Esophagus muscularis mucosa (tissue), 4 donors: ENCODE results near the gene LCN15. TPM values are rescaled to one million over a fixed set of nuclear protein-coding genes. Genes with fewer than 3 reads are reported as not detected.
"Not testable (repeated sequence)": the region's sequence is repeated elsewhere in the genome, so short reads cannot be mapped to it uniquely, and the experiment has no call there.

ENCODE experiments used
- DNase-seq: peaks from one replicate; pipeline ENCODE4 v3.0.0-alpha.2; 2017; ENCODE audit errors: extremely low spot score
- H3K27ac ChIP-seq, 4 donors: fragments of 200-600 bp; sonication (generic); replicated peaks in 1 of 4; 1 replicate in 3 of 4; 2 replicates in 1 of 4; pipeline ENCODE4 v1.5.1; 2016 to 2019; ENCODE audit warnings: mild to moderate bottlenecking in 1 of 4
- H3K27me3 ChIP-seq, 4 donors: fragments of 200-600 bp; sonication (generic); one replicate each; pipeline versions ENCODE4 v1.5.1 to v1.6.0; 2016 to 2019
- H3K36me3 ChIP-seq, 4 donors: fragments of 200-600 bp; sonication (generic); one replicate each; pipeline ENCODE4 v1.5.1; 2016 to 2019
- H3K4me1 ChIP-seq, 4 donors: fragments of 200-600 bp; sonication (generic); one replicate each; pipeline ENCODE4 v1.5.1; 2016 to 2019
- H3K4me3 ChIP-seq, 4 donors: fragments of 200-600 bp; sonication (generic); 1 replicate in 2 of 4; 2 replicates in 2 of 4; pipeline ENCODE4 v1.5.1; 2016 to 2019; ENCODE audit warnings: mild to moderate bottlenecking in 4 of 4, moderate library complexity in 1 of 4
- H3K9me3 ChIP-seq, 4 donors: fragments of 200-600 bp; sonication (generic); 1 replicate in 3 of 4; 2 replicates in 1 of 4; pipeline ENCODE4 v1.5.1; 2016 to 2019
- EP300 ChIP-seq: sonication (generic); formaldehyde crosslinking; IDR thresholded peaks from one replicate; pipeline ENCODE4 v1.6.1; 2017; ENCODE audit warnings: antibody characterized with exemption
- POLR2A ChIP-seq: fragments of 450-650 bp; IDR thresholded peaks from one replicate; pipeline ENCODE4 v1.6.1; 2017; ENCODE audit warnings: antibody characterized with exemption, moderate library complexity, mild to moderate bottlenecking, low read depth
- POLR2AphosphoS5 ChIP-seq, 2 donors: sonication (generic); formaldehyde crosslinking; IDR thresholded peaks; one replicate each; pipeline ENCODE4 v1.6.1; 2017; ENCODE audit warnings: antibody characterized with exemption in 2 of 2
- WGBS: methylation state at CpG from one replicate; pipeline ENCODE4 v1.1.5; 2018; 5-methylcytosine and 5-hydroxymethylcytosine counted together
- intact Hi-C: fragments of 100-400 bp; cut with DNase I; formaldehyde crosslinking; loops from one replicate; pipeline ENCODE4 v1.15.1; 2023
- total RNA-seq, 4 donors: library from RNA; depleted of rRNA; stranded (reverse); fragments of >200 nt; gene quantifications; one replicate each; pipeline versions ENCODE4 v1.1.0 to v1.2.1, GENCODE V29; 2016
- TF ChIP-seq, protein P1 (sequence below), 3 experiments: fragments of 200-600 bp in 2 of 3; fragments of 450-650 bp in 1 of 3; sonication (generic) in 2 of 3; IDR thresholded peaks; one replicate each; pipeline ENCODE4 v1.5.1; 2017 to 2019; ENCODE audit warnings: antibody characterized with exemption in 3 of 3, mild to moderate bottlenecking in 2 of 3, moderate library complexity in 1 of 3

LCN15 gene
- total RNA-seq, 4 donors from 2014 or later, result not detected

DNA sequence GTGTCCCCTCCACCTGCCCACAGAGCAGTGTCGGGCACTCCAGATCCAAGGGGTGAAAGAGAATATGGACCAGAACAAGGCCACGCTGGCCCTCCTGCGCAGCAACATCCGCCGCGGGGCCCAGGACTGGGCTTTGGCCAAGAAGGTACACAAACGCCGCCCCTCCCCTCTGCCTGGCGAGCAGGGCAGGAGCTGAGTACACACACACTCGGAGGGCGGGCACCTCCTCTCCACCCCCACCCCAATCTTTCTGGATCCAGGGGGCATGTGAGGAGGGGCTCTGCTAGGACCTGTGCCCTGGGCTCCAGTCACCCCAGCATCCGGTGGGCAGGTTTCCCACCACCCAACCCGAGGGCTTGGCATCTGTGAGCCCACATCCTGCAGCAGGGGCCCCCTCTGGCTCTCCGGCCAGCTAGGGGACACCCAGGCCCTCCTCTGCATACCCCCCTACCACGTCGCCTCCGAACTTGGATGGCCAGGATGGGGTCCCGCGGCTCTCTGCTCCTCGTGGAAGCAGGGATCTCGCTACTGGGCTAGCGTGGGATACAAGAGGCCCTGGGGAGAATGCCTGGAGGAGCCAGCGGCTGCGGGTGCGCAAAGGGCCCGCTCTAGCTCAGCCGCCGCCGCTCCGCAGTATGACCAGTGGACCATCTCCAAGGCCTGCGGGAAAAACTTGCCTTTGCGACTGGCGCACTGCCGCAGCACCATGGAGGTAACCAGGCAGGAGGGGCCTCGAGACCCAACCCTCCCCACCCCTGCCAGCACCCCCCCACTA, 34.9 kb upstream of the LCN15 start:
- no peak for DNase-seq
- peaks cover 6 to 72% (median 52%) of the 10 kb centered on the region in 4 donors for H3K27me3 ChIP-seq
- intact Hi-C loops, result no loop called here

GRCh38 chr9:136798708-136799078, 34.4 kb upstream of the LCN15 start:
- Histone ChIP-seq H3K36me3 (peaks cover 0 to 8% (median 4%) of the 10 kb centered on the region in 4 donors), H3K27ac (no peak overlapping the region), H3K4me1 (peaks cover 21 to 32% (median 23%) of the 10 kb centered on the region in 4 donors), H3K4me3 (no peak overlapping the region), H3K27me3 (peaks cover 6 to 72% (median 52%) of the 10 kb centered on the region in 4 donors), H3K9me3 (no peaks in the 10 kb centered on the region)
- no peak for DNase-seq
- WGBS, result 72% methylated on average over 3 of the region's 6 CpGs
- intact Hi-C loops, result no loop called here
- TF ChIP-seq EP300 (no peak), POLR2AphosphoS5 (IDR thresholded peaks at IDR 0.05) (no peak), POLR2A (no peak)
- TF ChIP-seq, protein P1, sequence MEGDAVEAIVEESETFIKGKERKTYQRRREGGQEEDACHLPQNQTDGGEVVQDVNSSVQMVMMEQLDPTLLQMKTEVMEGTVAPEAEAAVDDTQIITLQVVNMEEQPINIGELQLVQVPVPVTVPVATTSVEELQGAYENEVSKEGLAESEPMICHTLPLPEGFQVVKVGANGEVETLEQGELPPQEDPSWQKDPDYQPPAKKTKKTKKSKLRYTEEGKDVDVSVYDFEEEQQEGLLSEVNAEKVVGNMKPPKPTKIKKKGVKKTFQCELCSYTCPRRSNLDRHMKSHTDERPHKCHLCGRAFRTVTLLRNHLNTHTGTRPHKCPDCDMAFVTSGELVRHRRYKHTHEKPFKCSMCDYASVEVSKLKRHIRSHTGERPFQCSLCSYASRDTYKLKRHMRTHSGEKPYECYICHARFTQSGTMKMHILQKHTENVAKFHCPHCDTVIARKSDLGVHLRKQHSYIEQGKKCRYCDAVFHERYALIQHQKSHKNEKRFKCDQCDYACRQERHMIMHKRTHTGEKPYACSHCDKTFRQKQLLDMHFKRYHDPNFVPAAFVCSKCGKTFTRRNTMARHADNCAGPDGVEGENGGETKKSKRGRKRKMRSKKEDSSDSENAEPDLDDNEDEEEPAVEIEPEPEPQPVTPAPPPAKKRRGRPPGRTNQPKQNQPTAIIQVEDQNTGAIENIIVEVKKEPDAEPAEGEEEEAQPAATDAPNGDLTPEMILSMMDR (IDR thresholded peaks at IDR 0.05), result no peak

More for the DNA sequence above, 34.9 kb upstream of the LCN15 start:
- TF ChIP-seq POLR2AphosphoS5 (IDR thresholded peaks at IDR 0.05), result no peak
- no peak for TF ChIP-seq POLR2A
- TF ChIP-seq EP300, result no peak
- TF ChIP-seq, protein P1 (IDR thresholded peaks at IDR 0.05), result no peak
- peaks cover 0 to 5% (median 1%) of the 10 kb centered on the region in 4 donors for H3K36me3 ChIP-seq
- no peaks in the 10 kb centered on the region for H3K9me3 ChIP-seq
- peaks cover 21 to 32% (median 23%) of the 10 kb centered on the region in 4 donors for H3K4me1 ChIP-seq
- 37% methylated on average over 10 of the region's 35 CpGs for WGBS
- peak overlapping the region; percentile 38 to 46 (median 44) for H3K4me3 ChIP-seq
- no peak overlapping the region for H3K27ac ChIP-seq

DNA sequence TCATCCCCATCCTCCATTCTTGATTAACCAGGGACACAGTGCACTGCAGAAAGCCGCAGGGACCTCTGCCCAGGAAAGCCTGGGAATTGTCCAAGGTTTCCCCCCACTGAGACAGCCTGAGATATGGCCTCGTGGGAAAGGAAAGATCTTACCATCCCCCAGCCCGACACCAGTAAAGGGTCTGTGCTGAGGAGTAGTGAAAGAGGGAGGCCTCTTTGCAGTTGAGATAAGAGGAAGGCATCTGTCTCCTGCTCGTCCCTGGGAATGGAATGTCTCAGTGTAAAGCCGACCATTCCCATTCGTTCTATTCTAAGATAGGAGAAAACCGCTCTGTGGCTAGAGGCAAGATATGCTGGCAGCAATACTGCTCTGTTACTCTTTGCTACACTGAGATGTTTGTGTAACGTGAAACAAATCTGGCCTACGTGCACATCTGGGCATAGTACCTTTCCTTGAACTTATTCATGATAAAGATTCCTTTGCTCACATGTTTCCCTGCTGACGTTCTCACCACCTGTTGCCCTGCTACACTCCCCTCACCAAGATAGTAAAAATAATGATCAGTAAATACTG, 32.5 kb upstream of the LCN15 start:
- Histone ChIP-seq H3K4me1 (peaks cover 28 to 44% (median 33%) of the 10 kb centered on the region in 4 donors), H3K36me3 (peaks cover 0 to 22% (median 15%) of the 10 kb centered on the region in 4 donors), H3K27me3 (peaks cover 6 to 60% (median 49%) of the 10 kb centered on the region in 4 donors)
- H3K4me3 ChIP-seq, H3K9me3 ChIP-seq, DNase-seq, H3K27ac ChIP-seq, intact Hi-C loops: not testable (repeated sequence)
- WGBS, result 9% methylated on average over 10 of the region's 10 CpGs

DNA sequence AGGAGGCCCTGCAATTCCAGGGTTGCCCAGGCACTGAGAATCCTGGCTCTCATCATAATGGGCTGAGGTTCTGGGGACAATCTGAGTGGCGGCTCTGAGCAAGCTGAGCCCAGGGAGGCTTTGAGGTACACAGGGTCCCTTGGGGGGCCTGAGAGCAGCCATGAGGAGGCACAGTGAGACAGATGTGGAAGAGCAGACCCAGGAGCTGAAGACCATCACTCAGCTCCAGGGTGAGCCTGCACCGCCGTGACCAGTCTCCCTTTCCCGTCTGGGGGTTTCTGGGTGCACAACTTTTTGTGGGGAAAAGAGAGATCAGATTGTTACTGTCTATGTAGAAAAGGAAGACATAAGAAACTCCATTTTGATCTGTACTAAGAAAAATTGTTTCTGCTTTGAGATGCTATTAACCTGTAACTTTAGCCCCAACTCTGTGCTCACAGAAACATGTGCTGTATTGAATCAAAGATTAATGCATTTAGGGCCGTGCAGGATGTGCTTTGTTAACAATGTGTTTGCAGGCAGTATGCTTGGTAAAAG, 32.0 kb upstream of the LCN15 start, which contains the start of gene CCDC183:
CCDC183 (plus strand) TSS at position 101 of the 537 bp plus-strand sequence; CDS start at position 161, 60 bp downstream.
- TF ChIP-seq, protein P1 (IDR thresholded peaks at IDR 0.05), result no peak
- no peak within 1 kb of the TSS for H3K4me3 ChIP-seq
- H3K27me3 ChIP-seq, result peaks cover 6 to 54% (median 43%) of the 10 kb centered on the region in 4 donors
- no peaks in the 10 kb centered on the region for H3K9me3 ChIP-seq
- DNase-seq, result no peak
- H3K36me3 ChIP-seq, result peaks cover 0 to 22% (median 15%) of the 10 kb centered on the region in 4 donors
- WGBS, result 59% methylated on average over 5 of the region's 5 CpGs
- H3K4me1 ChIP-seq, result peaks cover 31 to 45% (median 36%) of the 10 kb centered on the region in 4 donors
- no peak within 1 kb of the TSS for H3K27ac ChIP-seq
- intact Hi-C loops, result no loop called here

GRCh38 chr9:136795000-136795348, 30.7 kb upstream of the LCN15 start:
- peaks cover 0 to 22% (median 15%) of the 10 kb centered on the region in 4 donors for H3K36me3 ChIP-seq
- no peaks in the 10 kb centered on the region for H3K9me3 ChIP-seq
- intact Hi-C loops, result no loop called here
- no peak for TF ChIP-seq EP300
- no peak for TF ChIP-seq POLR2AphosphoS5 (IDR thresholded peaks at IDR 0.05)
- no peak overlapping the region for H3K27ac ChIP-seq
- H3K4me3 ChIP-seq, result no peak overlapping the region
- H3K4me1 ChIP-seq, result peaks cover 24 to 40% (median 30%) of the 10 kb centered on the region in 4 donors
- peaks cover 6 to 41% (median 31%) of the 10 kb centered on the region in 4 donors for H3K27me3 ChIP-seq
- DNase-seq, result no peak
- WGBS, result 83% methylated on average over 6 of the region's 6 CpGs
